Adrenal gland (tissue), 12 donors: ENCODE results near the gene PCED1B. TPM values are rescaled to one million over a fixed set of nuclear protein-coding genes. Genes with fewer than 3 reads are reported as not detected.

ENCODE experiments used
- DNase-seq, 7 donors: peaks; one replicate each; pipeline ENCODE4 v3.0.0-alpha.2; 2019 to 2020
- H3K27ac ChIP-seq, 5 donors: fragments of 200-600 bp; sonication (generic) in 4 of 5; 1 replicate in 3 of 5; 2 replicates in 2 of 5; pipeline versions ENCODE4 v1.5.1 to v1.8.0; 2016 to 2020; ENCODE audit warnings: mild to moderate bottlenecking in 1 of 5
- H3K27me3 ChIP-seq: fragments of 200-600 bp; 2 replicates; pipeline ENCODE4 v1.8.0; 2021
- H3K36me3 ChIP-seq, 2 donors: fragments of 200-600 bp; replicated peaks in 1 of 2; 1 replicate in 1 of 2; 2 replicates in 1 of 2; pipeline versions ENCODE4 v1.5.1 to v1.8.0; 2018 to 2022
- H3K4me1 ChIP-seq, 2 donors: fragments of 200-600 bp; replicated peaks in 1 of 2; 1 replicate in 1 of 2; 2 replicates in 1 of 2; pipeline versions ENCODE4 v1.5.1 to v1.8.0; 2018 to 2021
- H3K4me3 ChIP-seq, 4 donors: fragments of 200-600 bp; sonication (generic) in 3 of 4; one replicate each; pipeline ENCODE4 v1.5.1; 2016 to 2018
- H3K9me3 ChIP-seq, 3 donors: fragments of 200-600 bp; sonication (generic) in 1 of 3; replicated peaks in 1 of 3; 1 replicate in 2 of 3; 2 replicates in 1 of 3; pipeline versions ENCODE4 v1.5.1 to v1.8.0; 2016 to 2021
- POLR2A ChIP-seq, 2 donors: fragments of 450-650 bp; IDR thresholded peaks; one replicate each; pipeline ENCODE4 v1.6.1; 2017; ENCODE audit warnings: antibody characterized with exemption in 2 of 2, mild to moderate bottlenecking in 2 of 2, moderate library complexity in 1 of 2
- WGBS, 4 donors: extraction: QIAGEN DNeasy Blood & Tissue Kit in 2 of 4; methylation state at CpG; one replicate each; pipeline versions ENCODE4 v1.1.5 to v1.1.7; 2013 to 2017; 5-methylcytosine and 5-hydroxymethylcytosine counted together
- intact Hi-C, 2 donors: fragments of 100-400 bp; cut with DNase I; formaldehyde crosslinking; loops; one replicate each; pipeline versions ENCODE4 v1.14.1 to v1.15.0; 2022 to 2023
- polyA plus RNA-seq, 3 donors: library from polyadenylated mRNA; stranded (reverse); fragments of 200-250 nt in 2 of 3; fragments of 350-450 nt in 1 of 3; fragmentation: Illumina TruSeq in 1 of 3; extraction: RNeasy Lipid Tissue Mini Kit (QIAGEN cat#74804) in 1 of 3; gene quantifications; one replicate each; pipeline ENCODE4 v1.2.3, GENCODE V29; 2013 to 2014
- total RNA-seq, 9 donors: library from RNA; depleted of rRNA in 4 of 9; stranded (reverse); fragments of >200 nt in 4 of 9; fragments of 120-200 nt in 1 of 9; fragmentation: NEBNext Ultra II Directional in 1 of 9; extraction: Animal tissue kit (Norgen Biotek cat#: 25700) in 1 of 9; gene quantifications; one replicate each; pipeline versions ENCODE4 v1.1.0 to v1.2.4, GENCODE V29; 2013 to 2023
- TF ChIP-seq, protein P1 (sequence below), 6 experiments: fragments of 450-650 bp in 4 of 6; fragments of 200-600 bp in 2 of 6; sonication (generic) in 1 of 6; IDR thresholded peaks; 1 replicate in 5 of 6; 2 replicates in 1 of 6; pipeline versions ENCODE4 v1.5.1 to v1.8.0; 2016 to 2021; ENCODE audit warnings: antibody characterized with exemption in 6 of 6, mild to moderate bottlenecking in 2 of 6, moderate library complexity in 1 of 6
- donor health status: healthy with polysubstance abuse.
- donor health status: Bipolar disorder and iron deficiency.
- donor health status: DM: yes; HTN: yes; CAD: no.
- donor health status: DM: no; HTN: no; CAD: no.
- donor health status: DM: no; HTN: no; CAD: no.
- donor health status: DM: yes; HTN: yes; CAD: no.

PCED1B gene
- total and polyA plus RNA-seq, 12 donors, result 8.0 to 110 (median 39.9) TPM

GRCh38 chr12:47158792-47159191 is 79.4 kb downstream of the PCED1B start:
- H3K4me3 ChIP-seq, result no peak overlapping the region
- no peak overlapping the region for H3K27ac ChIP-seq
- peaks cover 14 to 20% of the 10 kb centered on the region in 2 donors for H3K4me1 ChIP-seq
- 38 to 66% (median 48%) methylated on average over 1 of the region's 1 CpG for WGBS, 4 donors
- H3K27me3 ChIP-seq, result no peaks in the 10 kb centered on the region
- no peaks in the 10 kb centered on the region for H3K9me3 ChIP-seq
- DNase-seq, result no peak
- no peaks in the 10 kb centered on the region for H3K36me3 ChIP-seq
- TF ChIP-seq, protein P1, sequence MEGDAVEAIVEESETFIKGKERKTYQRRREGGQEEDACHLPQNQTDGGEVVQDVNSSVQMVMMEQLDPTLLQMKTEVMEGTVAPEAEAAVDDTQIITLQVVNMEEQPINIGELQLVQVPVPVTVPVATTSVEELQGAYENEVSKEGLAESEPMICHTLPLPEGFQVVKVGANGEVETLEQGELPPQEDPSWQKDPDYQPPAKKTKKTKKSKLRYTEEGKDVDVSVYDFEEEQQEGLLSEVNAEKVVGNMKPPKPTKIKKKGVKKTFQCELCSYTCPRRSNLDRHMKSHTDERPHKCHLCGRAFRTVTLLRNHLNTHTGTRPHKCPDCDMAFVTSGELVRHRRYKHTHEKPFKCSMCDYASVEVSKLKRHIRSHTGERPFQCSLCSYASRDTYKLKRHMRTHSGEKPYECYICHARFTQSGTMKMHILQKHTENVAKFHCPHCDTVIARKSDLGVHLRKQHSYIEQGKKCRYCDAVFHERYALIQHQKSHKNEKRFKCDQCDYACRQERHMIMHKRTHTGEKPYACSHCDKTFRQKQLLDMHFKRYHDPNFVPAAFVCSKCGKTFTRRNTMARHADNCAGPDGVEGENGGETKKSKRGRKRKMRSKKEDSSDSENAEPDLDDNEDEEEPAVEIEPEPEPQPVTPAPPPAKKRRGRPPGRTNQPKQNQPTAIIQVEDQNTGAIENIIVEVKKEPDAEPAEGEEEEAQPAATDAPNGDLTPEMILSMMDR (IDR thresholded peaks at IDR 0.05), result no peak
- no peak for TF ChIP-seq POLR2A (IDR thresholded peaks at IDR 0.05)
- intact Hi-C loops, result no loop called here

- Histone ChIP-seq H3K4me1 (peaks cover 12 to 20% of the 10 kb centered on the region in 2 donors), H3K9me3 (no peaks in the 10 kb centered on the region), H3K27me3 (no peaks in the 10 kb centered on the region), H3K4me3 (no peak overlapping the region), H3K27ac (no peak overlapping the region), H3K36me3 (no peaks in the 10 kb centered on the region)
- TF ChIP-seq, protein P1 (IDR thresholded peaks at IDR 0.05), result no peak
- no peak for TF ChIP-seq POLR2A (IDR thresholded peaks at IDR 0.05)
- intact Hi-C loops, result no loop called here
- 95 to 100% (median 98%) methylated on average over 1 of the region's 1 CpG for WGBS, 4 donors
- no peak for DNase-seq
These were observed 79.9 kb downstream of the PCED1B start for GRCh38 chr12:47159348-47159747.

DNA sequence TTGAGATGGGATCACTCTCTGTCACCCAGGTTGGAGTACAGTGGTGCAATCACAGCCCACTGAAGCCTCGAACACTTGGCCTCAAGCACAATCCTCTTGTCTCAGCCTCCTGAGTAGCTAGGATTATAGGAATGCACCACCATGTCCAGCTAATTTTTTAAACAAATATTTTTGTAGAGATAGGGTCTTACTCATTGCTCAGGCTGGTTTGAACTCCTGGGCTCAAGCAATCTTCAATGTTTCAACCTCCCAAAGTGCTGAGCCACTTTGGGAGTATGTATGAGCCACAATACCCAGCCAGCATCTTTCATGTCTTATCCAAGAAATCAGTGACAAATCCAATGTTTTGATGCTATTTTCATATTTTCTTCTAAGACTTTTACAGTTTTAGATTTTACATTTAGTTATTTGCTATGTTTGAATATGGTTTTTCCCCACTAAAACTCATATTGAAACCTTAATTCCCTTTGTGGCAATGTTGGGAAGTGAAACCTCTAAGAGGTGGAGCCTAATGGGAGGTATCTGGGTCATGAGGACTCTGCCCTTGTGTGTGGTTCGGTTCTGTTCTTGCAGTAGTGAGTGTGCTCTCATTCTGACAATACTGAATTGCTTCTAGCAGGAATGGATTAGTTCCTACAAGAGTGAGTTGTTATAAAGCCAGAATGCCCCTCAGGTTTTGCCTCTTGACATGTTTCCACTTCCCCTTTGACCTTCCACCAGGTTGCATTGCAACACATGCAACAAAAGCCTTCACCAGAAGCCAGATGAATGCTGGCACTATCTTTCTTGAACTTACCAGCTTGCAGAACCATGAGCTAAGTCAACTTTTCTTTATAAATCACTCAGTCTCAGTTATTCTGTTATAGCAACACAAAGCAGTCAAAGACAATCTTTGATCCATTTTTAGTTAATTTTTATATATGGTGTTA is 81.2 kb downstream of the PCED1B start:
- Histone ChIP-seq H3K27ac (no peak overlapping the region), H3K36me3 (no peaks in the 10 kb centered on the region), H3K9me3 (no peaks in the 10 kb centered on the region), H3K4me3 (no peak overlapping the region), H3K27me3 (no peaks in the 10 kb centered on the region), H3K4me1 (peaks cover 5 to 13% of the 10 kb centered on the region in 2 donors)
- DNase-seq, result no peak
- intact Hi-C loops, result no loop called here
- WGBS, 4 donors, result 71 to 78% (median 74%) methylated on average over 2 of the region's 2 CpGs
- TF ChIP-seq POLR2A (IDR thresholded peaks at IDR 0.05), result no peak
- TF ChIP-seq, protein P1 (IDR thresholded peaks at IDR 0.05), result no peak

- Histone ChIP-seq H3K27me3 (no peaks in the 10 kb centered on the region), H3K9me3 (no peaks in the 10 kb centered on the region), H3K4me1 (peaks cover 6% of the 10 kb centered on the region in 2 donors), H3K4me3 (no peak overlapping the region), H3K27ac (no peak overlapping the region), H3K36me3 (no peaks in the 10 kb centered on the region)
- intact Hi-C loops, result no loop called here
- TF ChIP-seq, protein P1 (IDR thresholded peaks at IDR 0.05), result no peak
- TF ChIP-seq POLR2A (IDR thresholded peaks at IDR 0.05), result no peak
- no peak for DNase-seq
These were observed 84.7 kb downstream of the PCED1B start for GRCh38 chr12:47164116-47164515.
